Measurements from ENCODE around the gene PTK6.

DNA sequence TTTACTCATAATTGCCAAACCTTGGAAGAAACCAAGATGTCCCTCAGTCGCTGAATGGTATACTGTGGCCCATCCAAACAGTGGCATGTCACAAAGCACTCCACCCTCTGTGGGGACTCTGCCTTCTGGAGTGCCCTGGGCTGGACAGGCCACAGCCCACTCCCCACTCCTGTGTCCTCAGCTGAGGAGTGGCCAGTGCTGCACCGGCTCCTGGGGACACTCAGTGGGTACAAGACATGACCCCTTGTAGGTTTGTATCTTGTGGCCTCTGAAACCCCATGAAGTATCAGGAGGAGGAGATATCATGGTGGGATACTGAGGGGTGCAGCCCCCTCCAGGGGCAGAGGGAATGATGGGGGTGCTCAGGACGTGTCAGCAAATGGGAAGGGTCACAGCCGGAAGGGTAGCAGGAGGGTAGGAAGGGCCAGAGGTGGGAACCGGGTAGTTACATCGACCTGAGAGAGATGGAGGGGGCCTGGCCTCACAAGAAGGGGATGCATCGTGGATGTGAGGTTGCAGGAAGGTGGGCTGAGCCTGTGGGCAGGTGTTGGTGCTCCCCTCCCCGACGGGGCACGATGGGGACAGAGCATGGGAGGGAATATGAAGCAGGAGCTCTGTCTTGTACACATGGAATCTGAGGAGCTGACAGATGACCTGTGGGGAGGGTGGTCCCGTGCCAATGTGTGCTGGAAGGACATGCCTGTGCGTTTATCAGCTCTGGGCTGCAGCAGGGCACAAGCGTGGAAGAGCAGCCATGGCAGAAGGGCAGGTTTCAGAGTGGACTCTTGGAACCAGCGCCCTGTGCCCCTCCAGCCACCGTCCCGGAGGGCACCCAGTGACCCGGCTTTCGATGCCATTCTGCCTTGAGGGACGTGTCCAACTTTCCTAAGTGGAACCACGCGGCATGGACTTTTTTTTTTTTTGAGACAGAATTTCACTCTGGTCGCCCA, 48.7 kb upstream of the PTK6 start:
- TF ChIP-seq, protein P1, sequence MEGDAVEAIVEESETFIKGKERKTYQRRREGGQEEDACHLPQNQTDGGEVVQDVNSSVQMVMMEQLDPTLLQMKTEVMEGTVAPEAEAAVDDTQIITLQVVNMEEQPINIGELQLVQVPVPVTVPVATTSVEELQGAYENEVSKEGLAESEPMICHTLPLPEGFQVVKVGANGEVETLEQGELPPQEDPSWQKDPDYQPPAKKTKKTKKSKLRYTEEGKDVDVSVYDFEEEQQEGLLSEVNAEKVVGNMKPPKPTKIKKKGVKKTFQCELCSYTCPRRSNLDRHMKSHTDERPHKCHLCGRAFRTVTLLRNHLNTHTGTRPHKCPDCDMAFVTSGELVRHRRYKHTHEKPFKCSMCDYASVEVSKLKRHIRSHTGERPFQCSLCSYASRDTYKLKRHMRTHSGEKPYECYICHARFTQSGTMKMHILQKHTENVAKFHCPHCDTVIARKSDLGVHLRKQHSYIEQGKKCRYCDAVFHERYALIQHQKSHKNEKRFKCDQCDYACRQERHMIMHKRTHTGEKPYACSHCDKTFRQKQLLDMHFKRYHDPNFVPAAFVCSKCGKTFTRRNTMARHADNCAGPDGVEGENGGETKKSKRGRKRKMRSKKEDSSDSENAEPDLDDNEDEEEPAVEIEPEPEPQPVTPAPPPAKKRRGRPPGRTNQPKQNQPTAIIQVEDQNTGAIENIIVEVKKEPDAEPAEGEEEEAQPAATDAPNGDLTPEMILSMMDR (IDR thresholded peaks at IDR 0.05), result no peak
- no peak for TF ChIP-seq POLR2A (IDR thresholded peaks at IDR 0.05)
